Thyroid gland (tissue), 4 donors: ENCODE measurements around the gene IFIT2. TPM values are rescaled to one million over a fixed set of nuclear protein-coding genes. Genes with fewer than 3 reads are reported as not detected.

Experiments
- DNase-seq, 2 donors: peaks; one replicate each; pipeline ENCODE4 v3.0.0-alpha.2; 2019
- H3K27ac ChIP-seq, 3 donors: fragments of 200-600 bp; sonication (generic); 1 replicate in 2 of 3; 2 replicates in 1 of 3; pipeline ENCODE4 v1.5.1; 2016 to 2019; ENCODE audit warnings: mild to moderate bottlenecking in 1 of 3, moderate library complexity in 1 of 3
- H3K27me3 ChIP-seq: fragments of 200-600 bp; sonication (generic); one replicate; pipeline ENCODE4 v1.5.1; 2019
- H3K36me3 ChIP-seq, 2 donors: fragments of 200-600 bp; sonication (generic); one replicate each; pipeline ENCODE4 v1.5.1; 2016 to 2019
- H3K4me1 ChIP-seq, 2 donors: fragments of 200-600 bp; sonication (generic); one replicate each; pipeline ENCODE4 v1.5.1; 2017 to 2019
- H3K4me3 ChIP-seq, 3 donors: fragments of 200-600 bp; sonication (generic); replicated peaks in 1 of 3; 1 replicate in 2 of 3; 2 replicates in 1 of 3; pipeline ENCODE4 v1.5.1; 2016; ENCODE audit warnings: mild to moderate bottlenecking in 1 of 3
- H3K9me3 ChIP-seq: fragments of 200-600 bp; sonication (generic); one replicate; pipeline ENCODE4 v1.5.1; 2017
- POLR2A ChIP-seq, 2 donors: fragments of 450-650 bp; IDR thresholded peaks; one replicate each; pipeline ENCODE4 v1.6.1; 2017; ENCODE audit warnings: antibody characterized with exemption in 2 of 2, mild to moderate bottlenecking in 2 of 2, moderate library complexity in 1 of 2
- WGBS, 2 donors: methylation state at CpG; one replicate each; pipeline ENCODE4 v1.1.5; 2017; 5-methylcytosine and 5-hydroxymethylcytosine counted together
- intact Hi-C: fragments of 100-400 bp; cut with DNase I; formaldehyde crosslinking; loops from one replicate; pipeline ENCODE4 v1.15.1; 2023
- total RNA-seq, 4 donors: library from RNA; depleted of rRNA; stranded (reverse); fragments of >200 nt; gene quantifications; one replicate each; pipeline ENCODE4 v1.2.3, GENCODE V29; 2016
- TF ChIP-seq, protein P1 (sequence below), 6 experiments: fragments of 200-600 bp in 3 of 6; fragments of 450-650 bp in 3 of 6; sonication (generic) in 3 of 6; IDR thresholded peaks; one replicate each; pipeline ENCODE4 v1.5.1; 2016 to 2019; ENCODE audit warnings: antibody characterized with exemption in 6 of 6, mild to moderate bottlenecking in 2 of 6, inconsistent platforms in 1 of 6, moderate library complexity in 1 of 6

Gene IFIT2
- total RNA-seq, 4 donors from 2014 or later = 3.4 to 5.4 (median 4.6) TPM

DNA sequence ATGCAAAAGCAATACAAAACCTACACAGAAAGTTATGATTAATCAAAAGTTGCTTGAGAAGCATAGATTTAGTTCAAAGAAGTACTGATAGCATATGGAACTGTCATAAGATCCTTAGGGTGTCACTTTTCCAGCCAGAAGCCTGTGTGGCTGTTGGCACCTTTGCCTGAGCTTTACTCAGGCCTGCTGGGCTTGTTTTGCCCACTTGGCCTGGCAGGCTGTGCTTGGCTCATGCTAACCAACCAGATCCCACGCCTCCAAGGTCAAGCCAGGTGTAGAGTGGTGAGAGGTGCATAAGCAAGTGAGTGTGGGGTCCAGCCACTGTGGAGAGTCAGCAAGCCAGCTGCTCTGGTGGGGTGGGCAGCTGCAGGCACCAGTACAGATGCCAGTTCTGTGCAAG lies 38.3 kb upstream of the IFIT2 start:
- Histone ChIP-seq H3K9me3 (no peaks in the 10 kb centered on the region), H3K36me3 (no peaks in the 10 kb centered on the region), H3K4me1 (peaks cover 4 to 5% of the 10 kb centered on the region in 2 donors), H3K27ac (no peak overlapping the region), H3K27me3 (no peaks in the 10 kb centered on the region), H3K4me3 (no peak overlapping the region)
- no peak for DNase-seq
- WGBS, 2 donors = 100% methylated on average over 1 of the region's 1 CpG; no CpG with 5 or more reads in 1 of the 2 donors
- TF ChIP-seq, protein P1, sequence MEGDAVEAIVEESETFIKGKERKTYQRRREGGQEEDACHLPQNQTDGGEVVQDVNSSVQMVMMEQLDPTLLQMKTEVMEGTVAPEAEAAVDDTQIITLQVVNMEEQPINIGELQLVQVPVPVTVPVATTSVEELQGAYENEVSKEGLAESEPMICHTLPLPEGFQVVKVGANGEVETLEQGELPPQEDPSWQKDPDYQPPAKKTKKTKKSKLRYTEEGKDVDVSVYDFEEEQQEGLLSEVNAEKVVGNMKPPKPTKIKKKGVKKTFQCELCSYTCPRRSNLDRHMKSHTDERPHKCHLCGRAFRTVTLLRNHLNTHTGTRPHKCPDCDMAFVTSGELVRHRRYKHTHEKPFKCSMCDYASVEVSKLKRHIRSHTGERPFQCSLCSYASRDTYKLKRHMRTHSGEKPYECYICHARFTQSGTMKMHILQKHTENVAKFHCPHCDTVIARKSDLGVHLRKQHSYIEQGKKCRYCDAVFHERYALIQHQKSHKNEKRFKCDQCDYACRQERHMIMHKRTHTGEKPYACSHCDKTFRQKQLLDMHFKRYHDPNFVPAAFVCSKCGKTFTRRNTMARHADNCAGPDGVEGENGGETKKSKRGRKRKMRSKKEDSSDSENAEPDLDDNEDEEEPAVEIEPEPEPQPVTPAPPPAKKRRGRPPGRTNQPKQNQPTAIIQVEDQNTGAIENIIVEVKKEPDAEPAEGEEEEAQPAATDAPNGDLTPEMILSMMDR (IDR thresholded peaks at IDR 0.05) = no peak
- no peak for TF ChIP-seq POLR2A (IDR thresholded peaks at IDR 0.05)
- intact Hi-C loops = no loop called here

DNA sequence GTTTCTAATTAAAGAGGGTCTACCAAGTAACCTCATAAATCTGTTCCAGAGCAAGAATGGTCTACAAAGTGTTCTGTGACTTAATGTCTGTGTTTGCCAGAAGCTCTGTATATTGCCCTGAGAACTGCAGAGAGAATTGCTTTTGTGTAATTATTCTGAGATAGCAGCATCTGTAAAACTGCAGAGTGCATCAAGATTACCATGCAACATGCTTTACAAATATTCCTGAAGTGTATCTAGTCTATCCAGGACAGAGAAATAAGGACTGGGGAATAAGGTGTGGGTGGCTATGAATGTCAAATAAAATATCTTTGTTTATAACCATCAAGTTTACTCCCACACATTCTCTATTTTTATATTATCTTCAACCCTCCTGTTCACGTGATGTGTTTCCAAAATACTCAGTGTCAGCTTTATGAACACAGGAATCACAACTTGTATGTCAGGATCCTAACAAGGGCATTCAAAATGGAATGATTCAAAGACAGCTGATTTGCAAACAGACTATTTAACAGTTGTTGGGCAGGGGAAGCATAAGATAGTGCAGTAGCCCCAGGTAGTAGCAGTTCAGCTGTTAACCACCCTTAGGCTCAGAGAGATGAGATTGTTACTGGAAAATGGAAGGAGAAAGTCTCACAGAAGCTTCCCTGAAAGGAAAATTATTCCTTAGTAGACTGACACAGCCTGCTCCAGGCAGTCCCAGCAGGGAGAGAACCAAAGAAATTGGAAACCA lies 35.0 kb upstream of the IFIT2 start:
- TF ChIP-seq, protein P1 (IDR thresholded peaks at IDR 0.05) = no peak
- no peak for TF ChIP-seq POLR2A (IDR thresholded peaks at IDR 0.05)
- DNase-seq = no peak
- H3K9me3 ChIP-seq = no peaks in the 10 kb centered on the region
- no peaks in the 10 kb centered on the region for H3K4me1 ChIP-seq
- no peak overlapping the region for H3K4me3 ChIP-seq
- WGBS, 2 donors = 68 to 81% methylated on average over 1 of the region's 1 CpG
- no peaks in the 10 kb centered on the region for H3K36me3 ChIP-seq
- intact Hi-C loops = no loop called here
- H3K27ac ChIP-seq = no peak overlapping the region
- no peaks in the 10 kb centered on the region for H3K27me3 ChIP-seq

DNA sequence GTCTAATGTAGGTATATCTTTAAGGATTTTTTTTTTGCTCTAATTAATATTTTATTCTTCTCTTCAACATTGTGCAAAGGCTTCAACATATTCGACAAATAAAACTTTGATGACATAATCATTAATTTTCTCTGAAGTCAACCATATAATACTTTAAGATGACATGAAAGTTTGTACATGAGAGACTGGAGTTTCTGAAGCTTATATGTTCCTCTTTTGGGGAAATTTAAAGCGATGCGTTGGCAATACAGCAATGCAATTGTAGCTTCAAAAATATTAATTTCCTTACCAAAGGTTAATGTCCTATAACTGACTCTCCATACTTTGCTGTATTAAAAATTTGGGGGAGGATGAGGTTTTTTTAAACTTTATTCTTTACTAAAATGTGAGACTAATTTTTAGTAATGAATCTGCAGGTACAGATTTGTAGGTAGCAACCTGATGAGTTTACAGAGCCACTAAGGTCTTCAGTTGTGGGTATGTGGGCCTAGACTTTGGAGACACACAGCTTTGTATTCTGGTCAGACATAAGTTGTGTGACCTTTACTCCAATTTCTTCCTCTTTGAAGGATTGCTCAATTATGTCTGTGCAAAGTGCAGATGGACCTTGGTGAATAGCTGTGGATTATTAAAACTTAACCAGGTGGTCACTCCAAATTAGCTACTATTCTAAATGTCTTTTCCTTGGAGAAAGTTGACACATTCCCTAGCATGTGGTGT lies 32.3 kb upstream of the IFIT2 start:
- Histone ChIP-seq H3K27me3 (no peaks in the 10 kb centered on the region), H3K27ac (no peak overlapping the region), H3K9me3 (no peaks in the 10 kb centered on the region), H3K36me3 (no peaks in the 10 kb centered on the region), H3K4me1 (no peaks in the 10 kb centered on the region), H3K4me3 (no peak overlapping the region)
- no peak for DNase-seq
- intact Hi-C loops = no loop called here
- TF ChIP-seq, protein P1 (IDR thresholded peaks at IDR 0.05) = no peak
- TF ChIP-seq POLR2A (IDR thresholded peaks at IDR 0.05) = no peak
- 92 to 93% methylated on average over 3 of the region's 3 CpGs for WGBS, 2 donors

DNA sequence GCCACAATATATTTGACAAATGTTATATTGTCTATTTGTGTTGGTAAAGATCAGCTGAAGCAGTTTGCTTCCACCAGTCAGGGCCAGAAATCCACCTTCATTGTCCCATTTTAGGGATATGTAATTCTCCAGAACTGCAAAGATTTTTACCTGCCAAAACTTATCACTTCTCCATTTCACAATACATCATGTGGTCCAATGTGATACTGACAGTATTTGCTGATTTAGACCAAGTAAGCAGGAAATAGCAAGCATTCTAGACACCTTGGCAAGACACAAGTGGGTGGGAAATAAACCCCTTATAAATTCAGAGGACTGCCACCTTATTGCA lies 31.7 kb upstream of the IFIT2 start:
- H3K27ac ChIP-seq = no peak overlapping the region
- H3K4me3 ChIP-seq = no peak overlapping the region
- no peaks in the 10 kb centered on the region for H3K4me1 ChIP-seq
- intact Hi-C loops = no loop called here
- TF ChIP-seq, protein P1 (IDR thresholded peaks at IDR 0.05) = no peak
- TF ChIP-seq POLR2A (IDR thresholded peaks at IDR 0.05) = no peak
- H3K27me3 ChIP-seq = no peaks in the 10 kb centered on the region
- DNase-seq = no peak
- H3K36me3 ChIP-seq = no peaks in the 10 kb centered on the region
- H3K9me3 ChIP-seq = no peaks in the 10 kb centered on the region

DNA sequence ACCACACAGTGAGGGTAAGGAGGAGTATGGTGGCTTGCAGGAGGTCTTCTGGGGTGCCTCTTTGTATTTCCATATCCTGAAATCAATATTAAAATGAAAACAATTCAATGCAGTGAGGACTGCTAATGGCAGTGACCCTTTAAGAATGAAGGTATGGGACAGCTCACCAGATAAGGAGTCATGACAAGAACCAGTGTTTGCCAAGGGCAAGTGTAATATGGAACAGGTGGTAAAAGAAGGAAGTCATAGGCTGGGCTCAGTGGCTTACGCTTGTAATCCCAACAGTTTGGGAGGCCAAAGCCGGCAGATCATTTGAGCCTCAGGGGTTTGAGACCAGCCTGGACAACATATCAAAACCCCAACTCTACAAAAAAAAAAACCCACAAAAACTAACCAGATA lies 30.3 kb upstream of the IFIT2 start:
- no peak for DNase-seq
- H3K9me3 ChIP-seq = no peaks in the 10 kb centered on the region
- no peaks in the 10 kb centered on the region for H3K36me3 ChIP-seq
- peaks cover 0 to 5% of the 10 kb centered on the region in 2 donors for H3K4me1 ChIP-seq
- 91 to 97% methylated on average over 2 of the region's 2 CpGs for WGBS, 2 donors
- no peak overlapping the region for H3K27ac ChIP-seq
- TF ChIP-seq POLR2A (IDR thresholded peaks at IDR 0.05) = no peak
- TF ChIP-seq, protein P1 (IDR thresholded peaks at IDR 0.05) = no peak
- no peak overlapping the region for H3K4me3 ChIP-seq
- no peaks in the 10 kb centered on the region for H3K27me3 ChIP-seq
- intact Hi-C loops = no loop called here
